Measurements from ENCODE around the gene TOP1.

TOP1 gene

GRCh38 chr20:41005361-41005729 lies 23.3 kb upstream of the TOP1 start:
- H2AFZ ChIP-seq (ENCODE audit: low read depth, low read length): no peak overlapping the region

DNA sequence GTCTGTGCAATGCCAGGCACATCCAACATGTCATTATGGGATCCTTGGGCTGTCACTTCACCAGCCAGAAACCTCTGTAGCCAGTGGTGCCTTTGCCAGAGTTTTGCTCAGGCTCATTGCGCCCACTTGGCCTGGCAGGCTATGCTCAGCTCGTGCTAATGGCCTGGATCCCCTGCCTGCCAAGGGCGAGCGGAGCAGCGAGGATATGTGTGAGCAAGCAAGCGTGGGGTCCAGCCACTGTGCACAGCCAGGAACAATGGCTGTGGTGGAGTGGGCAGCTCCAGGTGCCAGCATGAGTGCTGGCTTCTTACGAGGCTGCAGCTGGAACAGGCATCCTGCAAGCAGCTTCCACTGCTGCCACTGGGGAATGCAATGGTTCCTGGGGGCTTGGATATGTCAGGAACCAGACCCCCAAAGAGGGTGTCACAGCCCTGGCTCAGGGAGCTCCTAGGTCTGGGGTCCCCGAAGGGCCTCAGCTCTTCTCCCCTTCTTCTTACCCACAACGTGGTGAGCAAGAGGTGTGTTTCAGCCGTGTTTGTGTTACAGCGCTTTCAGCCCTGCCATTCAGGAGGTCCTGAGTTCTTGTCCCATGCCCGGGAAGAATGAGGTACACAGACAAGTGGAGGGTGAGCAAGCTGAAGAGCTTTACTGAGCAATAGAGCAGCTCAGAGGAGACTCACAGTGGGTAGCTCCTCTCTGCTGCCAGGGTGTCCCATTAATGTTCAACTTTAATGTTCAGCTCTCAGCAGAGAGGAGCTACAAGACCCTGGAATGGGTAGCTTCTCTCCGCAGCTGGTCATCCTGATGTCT lies 22.3 kb upstream of the TOP1 start:
- no peak overlapping the region for H2AFZ ChIP-seq (ENCODE audit: low read depth, low read length)

More at GRCh38 chr20:41005361-41005729, 23.3 kb upstream of the TOP1 start:
- DNase-seq (no peak), ATAC-seq (ENCODE audit: insufficient read depth, low read depth) (no peak)
- Histone ChIP-seq H3K27ac (ENCODE audit: low read length) (no peak overlapping the region), H3K4me2 (ENCODE audit: insufficient read depth, low read length) (no peak overlapping the region), H3K27me3 (ENCODE audit: insufficient read depth, low read length, poor library complexity) (no peaks in the 10 kb centered on the region), H3K4me1 (ENCODE audit: insufficient read depth, low read length) (peaks cover 6% of the 10 kb centered on the region), H3K4me3 (ENCODE audit: low read depth in 1 of 2, low read length in 2 of 2) (no peak overlapping the region), H3K9ac (ENCODE audit: low read depth, low read length) (no peak overlapping the region), H3K79me2 (ENCODE audit: insufficient read depth, low read length) (no peaks in the 10 kb centered on the region), H3K9me3 (ENCODE audit: insufficient read depth, low read length, severe bottlenecking) (peaks cover 12% of the 10 kb centered on the region), H3K36me3 (ENCODE audit: insufficient read depth, low read length) (no peaks in the 10 kb centered on the region), H4K20me1 (ENCODE audit: insufficient read depth, low read length) (no peaks in the 10 kb centered on the region)
- TF ChIP-seq EZH2 (IDR thresholded peaks at IDR 0.05; ENCODE audit: borderline replicate concordance, low read depth, low read length, severe bottlenecking): no peak
- TF ChIP-seq CTCF (IDR thresholded peaks at IDR 0.05; ENCODE audit: borderline replicate concordance, extremely low read depth, low read length, poor library complexity, severe bottlenecking): no peak

DNA sequence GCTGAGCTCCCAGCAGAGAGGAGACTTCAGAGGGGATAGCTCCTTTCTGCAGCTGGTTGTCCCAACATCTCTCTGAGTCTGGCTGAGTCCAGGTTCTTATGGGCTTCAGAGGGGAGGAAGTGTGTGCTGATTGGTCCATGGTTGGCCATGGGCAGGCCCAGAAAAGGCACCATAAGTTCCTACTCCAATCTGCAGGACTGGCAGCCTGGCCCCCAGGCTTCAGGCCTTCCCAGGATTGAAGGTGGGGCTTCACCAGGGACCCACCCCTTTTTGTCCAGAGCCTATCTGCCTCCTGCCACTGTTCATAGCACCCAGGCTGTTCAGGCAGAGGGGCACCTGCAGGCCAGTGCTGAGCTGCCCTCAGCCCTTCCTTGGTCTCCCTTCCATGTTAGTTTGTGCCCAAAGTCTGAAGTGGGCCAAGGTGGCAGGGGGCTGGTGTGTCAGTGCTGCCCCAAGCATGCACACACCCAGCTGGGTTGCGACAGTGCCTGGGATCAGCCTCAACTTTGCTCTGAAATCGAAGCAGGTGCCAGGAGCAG lies 21.6 kb upstream of the TOP1 start:
- ATAC-seq (ENCODE audit: insufficient read depth, low read depth) (no peak), DNase-seq (no peak)
- H3K9me3 ChIP-seq (ENCODE audit: insufficient read depth, low read length, severe bottlenecking): peaks cover 12% of the 10 kb centered on the region
- no peak overlapping the region for H3K9ac ChIP-seq (ENCODE audit: low read depth, low read length)
- no peaks in the 10 kb centered on the region for H3K36me3 ChIP-seq (ENCODE audit: insufficient read depth, low read length)
- no peak overlapping the region for H3K27ac ChIP-seq (ENCODE audit: low read length)
- H3K4me2 ChIP-seq (ENCODE audit: insufficient read depth, low read length): no peak overlapping the region
- no peaks in the 10 kb centered on the region for H3K27me3 ChIP-seq (ENCODE audit: insufficient read depth, low read length, poor library complexity)
- H2AFZ ChIP-seq (ENCODE audit: low read depth, low read length): no peak overlapping the region
- H4K20me1 ChIP-seq (ENCODE audit: insufficient read depth, low read length): no peaks in the 10 kb centered on the region
- TF ChIP-seq EZH2 (IDR thresholded peaks at IDR 0.05; ENCODE audit: borderline replicate concordance, low read depth, low read length, severe bottlenecking) (no peak), CTCF (IDR thresholded peaks at IDR 0.05; ENCODE audit: borderline replicate concordance, extremely low read depth, low read length, poor library complexity, severe bottlenecking) (no peak)
- H3K4me3 ChIP-seq (ENCODE audit: low read depth in 1 of 2, low read length in 2 of 2): no peak overlapping the region
- peaks cover 14% of the 10 kb centered on the region for H3K4me1 ChIP-seq (ENCODE audit: insufficient read depth, low read length)
- no peaks in the 10 kb centered on the region for H3K79me2 ChIP-seq (ENCODE audit: insufficient read depth, low read length)

More for the DNA sequence above, 22.3 kb upstream of the TOP1 start:
- H3K4me2 ChIP-seq (ENCODE audit: insufficient read depth, low read length): no peak overlapping the region
- H4K20me1 ChIP-seq (ENCODE audit: insufficient read depth, low read length): no peaks in the 10 kb centered on the region
- TF ChIP-seq CTCF (IDR thresholded peaks at IDR 0.05; ENCODE audit: borderline replicate concordance, extremely low read depth, low read length, poor library complexity, severe bottlenecking): no peak
- TF ChIP-seq EZH2 (IDR thresholded peaks at IDR 0.05; ENCODE audit: borderline replicate concordance, low read depth, low read length, severe bottlenecking): no peak
- H3K27ac ChIP-seq (ENCODE audit: low read length): no peak overlapping the region
- no peak overlapping the region for H3K9ac ChIP-seq (ENCODE audit: low read depth, low read length)
- H3K4me3 ChIP-seq (ENCODE audit: low read depth in 1 of 2, low read length in 2 of 2): no peak overlapping the region
- no peaks in the 10 kb centered on the region for H3K36me3 ChIP-seq (ENCODE audit: insufficient read depth, low read length)
- ATAC-seq (ENCODE audit: insufficient read depth, low read depth): no peak
- no peaks in the 10 kb centered on the region for H3K27me3 ChIP-seq (ENCODE audit: insufficient read depth, low read length, poor library complexity)
- H3K4me1 ChIP-seq (ENCODE audit: insufficient read depth, low read length): peaks cover 7% of the 10 kb centered on the region
- H3K79me2 ChIP-seq (ENCODE audit: insufficient read depth, low read length): no peaks in the 10 kb centered on the region
- peaks cover 12% of the 10 kb centered on the region for H3K9me3 ChIP-seq (ENCODE audit: insufficient read depth, low read length, severe bottlenecking)
- DNase-seq: no peak
